Measurements from ENCODE around the gene NTN1.

NTN1 gene

GRCh38 chr17:9175700-9176467 lies 154.6 kb downstream of the NTN1 start:
- Histone ChIP-seq H3K4me1 (ENCODE audit: control insufficient read depth, low read length) (no peaks in the 10 kb centered on the region), H3K27me3 (ENCODE audit: control insufficient read depth, low read length) (no peaks in the 10 kb centered on the region), H3K27ac (ENCODE audit: low read depth, low read length) (no peak overlapping the region), H3F3A (ENCODE audit: control insufficient read depth, insufficient read depth) (no peaks in the 10 kb centered on the region), H3K36me3 (ENCODE audit: control insufficient read depth, low read length) (no peaks in the 10 kb centered on the region), H3K79me2 (ENCODE audit: control insufficient read depth, low read length) (no peaks in the 10 kb centered on the region), H3K9me2 (replicated peaks; ENCODE audit: control insufficient read depth, low read length) (no peaks in the 10 kb centered on the region), H3K9me3 (ENCODE audit: control insufficient read depth, insufficient read depth, low read length) (no peaks in the 10 kb centered on the region), H3K4me3 (ENCODE audit: low read length) (no peak overlapping the region), H4K20me1 (ENCODE audit: control insufficient read depth, insufficient read depth, low read depth, low read length) (no peaks in the 10 kb centered on the region), H3K4me2 (ENCODE audit: low read length) (no peak overlapping the region)
- TF ChIP-seq EZH2phosphoT487 (IDR thresholded peaks at IDR 0.05; ENCODE audit: borderline replicate concordance, low read length) (no peak), CTCF (IDR thresholded peaks at IDR 0.05; ENCODE audit: low read depth, low read length, poor library complexity, severe bottlenecking) (no peak)

- no peaks in the 10 kb centered on the region for H3K27me3 ChIP-seq (ENCODE audit: control insufficient read depth, low read length)
- H3K9me2 ChIP-seq (replicated peaks; ENCODE audit: control insufficient read depth, low read length), result no peaks in the 10 kb centered on the region
- no peak overlapping the region for H3K27ac ChIP-seq (ENCODE audit: low read depth, low read length)
- H4K20me1 ChIP-seq (ENCODE audit: control insufficient read depth, insufficient read depth, low read depth, low read length), result no peaks in the 10 kb centered on the region
- no peak overlapping the region for H3K4me2 ChIP-seq (ENCODE audit: low read length)
- no peaks in the 10 kb centered on the region for H3K9me3 ChIP-seq (ENCODE audit: control insufficient read depth, insufficient read depth, low read length)
- no peaks in the 10 kb centered on the region for H3F3A ChIP-seq (ENCODE audit: control insufficient read depth, insufficient read depth)
- H3K79me2 ChIP-seq (ENCODE audit: control insufficient read depth, low read length), result no peaks in the 10 kb centered on the region
- H3K36me3 ChIP-seq (ENCODE audit: control insufficient read depth, low read length), result no peaks in the 10 kb centered on the region
- TF ChIP-seq EZH2phosphoT487 (IDR thresholded peaks at IDR 0.05; ENCODE audit: borderline replicate concordance, low read length) (no peak), CTCF (IDR thresholded peaks at IDR 0.05; ENCODE audit: low read depth, low read length, poor library complexity, severe bottlenecking) (no peak)
- H3K4me3 ChIP-seq (ENCODE audit: low read length), result no peak overlapping the region
- H3K4me1 ChIP-seq (ENCODE audit: control insufficient read depth, low read length), result peaks cover 6% of the 10 kb centered on the region
Observed at GRCh38 chr17:9177212-9177611, 155.9 kb downstream of the NTN1 start.

GRCh38 chr17:9178319-9178718 lies 157.0 kb downstream of the NTN1 start:
- Histone ChIP-seq H3K9me3 (ENCODE audit: control insufficient read depth, insufficient read depth, low read length) (no peaks in the 10 kb centered on the region), H3K36me3 (ENCODE audit: control insufficient read depth, low read length) (no peaks in the 10 kb centered on the region), H3K27me3 (ENCODE audit: control insufficient read depth, low read length) (no peaks in the 10 kb centered on the region), H3K4me2 (ENCODE audit: low read length) (no peak overlapping the region), H3K4me1 (ENCODE audit: control insufficient read depth, low read length) (peaks cover 11% of the 10 kb centered on the region), H3K79me2 (ENCODE audit: control insufficient read depth, low read length) (no peaks in the 10 kb centered on the region), H3K27ac (ENCODE audit: low read depth, low read length) (no peak overlapping the region), H3F3A (ENCODE audit: control insufficient read depth, insufficient read depth) (no peaks in the 10 kb centered on the region), H4K20me1 (ENCODE audit: control insufficient read depth, insufficient read depth, low read depth, low read length) (no peaks in the 10 kb centered on the region), H3K9me2 (replicated peaks; ENCODE audit: control insufficient read depth, low read length) (no peaks in the 10 kb centered on the region), H3K4me3 (ENCODE audit: low read length) (no peak overlapping the region)
- no peak for TF ChIP-seq EZH2phosphoT487 (IDR thresholded peaks at IDR 0.05; ENCODE audit: borderline replicate concordance, low read length)
- no peak for TF ChIP-seq CTCF (IDR thresholded peaks at IDR 0.05; ENCODE audit: low read depth, low read length, poor library complexity, severe bottlenecking)

Measured in DOHH2 (cell line).